GM23338 (cell line): Measurements from ENCODE around the gene USH1G. TPM values are rescaled to one million over a fixed set of nuclear protein-coding genes. Genes with fewer than 3 reads are reported as not detected.
"Not testable (repeated sequence)": the region's sequence is repeated elsewhere in the genome, so short reads cannot be mapped to it uniquely, and the experiment has no call there.

ENCODE experiments used
- ATAC-seq: fragments of 200-7000 bp; cut with Tn5 transposase; 3 replicates; pipeline ENCODE4 v1.9.1; 2020
- DNase-seq: peaks from one replicate; pipeline ENCODE4 v3.0.0-alpha.2; 2015; ENCODE audit warnings: low spot score
- H2AFZ ChIP-seq: fragments of 200-600 bp; sonication (generic); 2 replicates; pipeline ENCODE4 v1.8.0; 2016; ENCODE audit warnings: antibody characterized with exemption, mild to moderate bottlenecking, moderate library complexity
- H3F3A ChIP-seq: fragments of 200-600 bp; sonication (generic); replicated peaks from 2 replicates; pipeline ENCODE4 v1.8.0; 2017; ENCODE audit warnings: antibody characterized with exemption, mixed run types, low read depth
- H3K27ac ChIP-seq: fragments of 200-600 bp; sonication (generic); 2 replicates; pipeline ENCODE4 v1.6.1; 2016; ENCODE audit warnings: low read depth
- H3K27me3 ChIP-seq: fragments of 200-600 bp; sonication (generic); 2 replicates; pipeline ENCODE4 v1.8.0; 2016; ENCODE audit warnings: mild to moderate bottlenecking, mixed run types, moderate library complexity; ENCODE audit not compliant: insufficient read depth
- H3K36me3 ChIP-seq: fragments of 200-600 bp; sonication (generic); 2 replicates; pipeline ENCODE4 v1.8.0; 2016; ENCODE audit warnings: mild to moderate bottlenecking; ENCODE audit not compliant: insufficient read depth
- H3K4me1 ChIP-seq: fragments of 200-600 bp; sonication (generic); 2 replicates; pipeline ENCODE4 v1.8.0; 2016; ENCODE audit warnings: mild to moderate bottlenecking, moderate library complexity; ENCODE audit not compliant: insufficient read depth
- H3K4me2 ChIP-seq: fragments of 200-600 bp; sonication (generic); 2 replicates; pipeline ENCODE4 v1.7.1; 2017; ENCODE audit warnings: mixed run types
- H3K4me3 ChIP-seq: fragments of 200-600 bp; sonication (generic); 2 replicates; pipeline ENCODE4 v1.6.1; 2016; ENCODE audit warnings: mixed run types
- H3K79me2 ChIP-seq: fragments of 200-600 bp; sonication (generic); replicated peaks from 2 replicates; pipeline ENCODE4 v1.8.0; 2017; ENCODE audit warnings: mild to moderate bottlenecking; ENCODE audit not compliant: insufficient read depth
- H3K9me2 ChIP-seq: fragments of 200-600 bp; sonication (generic); 2 replicates; pipeline ENCODE4 v1.8.0; 2017; ENCODE audit not compliant: insufficient read depth
- H4K20me1 ChIP-seq: fragments of 200-600 bp; sonication (generic); replicated peaks from 2 replicates; pipeline ENCODE4 v1.8.0; 2017; ENCODE audit warnings: mild to moderate bottlenecking; ENCODE audit not compliant: insufficient read depth
- H3K27ac Mint-ChIP-seq: 2 replicates; pipeline ENCODE4 v1.8.0; 2020; ENCODE audit warnings: inconsistent platforms, mild to moderate bottlenecking, moderate library complexity, mixed read lengths
- H3K27me3 Mint-ChIP-seq: 3 replicates; pipeline ENCODE4 v1.8.0; 2022; ENCODE audit warnings: low read depth, mild to moderate bottlenecking, moderate library complexity, mixed read lengths, inconsistent platforms; ENCODE audit not compliant: insufficient read depth, poor library complexity
- H3K36me3 Mint-ChIP-seq: 3 replicates; pipeline ENCODE4 v1.8.0; 2021; ENCODE audit warnings: low read depth, mild to moderate bottlenecking, inconsistent platforms, moderate library complexity, mixed read lengths
- H3K4me1 Mint-ChIP-seq: 3 replicates; pipeline ENCODE4 v1.8.0; 2020; ENCODE audit warnings: mild to moderate bottlenecking, inconsistent platforms, mixed read lengths
- H3K4me3 Mint-ChIP-seq: 3 replicates; pipeline ENCODE4 v1.8.0; 2021; ENCODE audit warnings: moderate library complexity, mild to moderate bottlenecking, inconsistent platforms, mixed read lengths
- H3K9me3 Mint-ChIP-seq: 3 replicates; pipeline ENCODE4 v1.8.0; 2020; ENCODE audit warnings: moderate library complexity, mild to moderate bottlenecking, inconsistent platforms, mixed read lengths
- CREB1 ChIP-seq: fragments of 250-450 bp; sonication (Bioruptor Pico); IDR thresholded peaks from 2 replicates; pipeline ENCODE4 v1.5.0; 2020; ENCODE audit warnings: low read depth, mild to moderate bottlenecking, moderate library complexity
- ETS1 ChIP-seq: IDR thresholded peaks from 2 replicates; pipeline ENCODE4 v1.6.1; 2016; ENCODE audit warnings: antibody characterized with exemption
- EZH2 ChIP-seq: fragments of 200-600 bp; sonication (generic); IDR thresholded peaks from one replicate; pipeline ENCODE4 v1.8.0; 2017; ENCODE audit warnings: antibody characterized with exemption, mild to moderate bottlenecking, low read depth; ENCODE audit not compliant: unreplicated experiment
- POLR2AphosphoS5 ChIP-seq: IDR thresholded peaks from 2 replicates; pipeline ENCODE4 v1.6.1; 2016; ENCODE audit warnings: antibody characterized with exemption, low read depth
- STAT1 ChIP-seq: IDR thresholded peaks from one replicate; pipeline ENCODE4 v1.6.1; 2016; ENCODE audit warnings: antibody characterized with exemption; ENCODE audit not compliant: unreplicated experiment
- ZNF114 ChIP-seq: fragments of 250-450 bp; sonication (Bioruptor Pico); IDR thresholded peaks from 2 replicates; pipeline ENCODE4 v1.5.0; 2020; ENCODE audit warnings: mild to moderate bottlenecking, moderate library complexity
- ZNF462 ChIP-seq: fragments of 250-450 bp; sonication (Bioruptor Pico); IDR thresholded peaks from 2 replicates; pipeline ENCODE4 v1.5.0; 2020; ENCODE audit warnings: mild to moderate bottlenecking, moderate library complexity
- polyA plus RNA-seq: library from polyadenylated mRNA; unstranded; fragments of >200 nt; fragmentation: Nextera tagmentation; extraction: Ambion mirVana; gene quantifications from 2 replicates; pipeline ENCODE4 v1.2.1, GENCODE V29; 2016
- total RNA-seq: library from RNA; depleted of rRNA; stranded (reverse); fragments of >200 nt; shearing (Covaris generic); gene quantifications from 2 replicates; pipeline ENCODE4 v1.2.3, GENCODE V29; 2014

Gene USH1G
- total and polyA plus RNA-seq, 2 experiments from 2014 or later: 0.34 to 1.7 TPM

GRCh38 chr17:74870512-74870911 lies 52.5 kb downstream of the USH1G start (continued):
- TF ChIP-seq EZH2 (no peak), ETS1 (no peak), ZNF114 (CRISPR knock-in tag) (no peak), STAT1 (no peak), POLR2AphosphoS5 (no peak), CREB1 (CRISPR knock-in tag) (no peak)

GRCh38 chr17:74870028-74870427 lies 53.0 kb downstream of the USH1G start:
- not testable (repeated sequence) for H3K79me2 ChIP-seq, H3K27me3 ChIP-seq, H3F3A ChIP-seq, H4K20me1 ChIP-seq, H3K36me3 Mint-ChIP-seq, DNase-seq, H3K4me2 ChIP-seq, H3K4me3 ChIP-seq, H3K36me3 ChIP-seq, H3K9me2 ChIP-seq, H3K4me3 Mint-ChIP-seq, H3K4me1 ChIP-seq, H3K9me3 Mint-ChIP-seq, ATAC-seq, H3K27ac ChIP-seq, H3K27ac Mint-ChIP-seq, H2AFZ ChIP-seq
- Mint-ChIP-seq H3K4me1 (peaks cover 22% of the 10 kb centered on the region), H3K27me3 (peaks cover 23% of the 10 kb centered on the region)

- H3K9me2 ChIP-seq: no peaks in the 10 kb centered on the region
- Mint-ChIP-seq H3K27ac (no peak overlapping the region), H3K27me3 (peaks cover 23% of the 10 kb centered on the region), H3K36me3 (peaks cover 12% of the 10 kb centered on the region; the same call in 2 of the 3 replicates), H3K4me3 (no peak overlapping the region), H3K4me1 (peaks cover 24% of the 10 kb centered on the region), H3K9me3 (peaks cover 2% of the 10 kb centered on the region; the same call in 1 of the 3 replicates)
- 0 out of 2 replicates have a peak, but pooled peaks cover 7% of the 10 kb centered on the region for H3K27me3 ChIP-seq
- H3K79me2 ChIP-seq: no peaks in the 10 kb centered on the region
- no peak for ATAC-seq
- DNase-seq: no peak
- H2AFZ ChIP-seq: no peak overlapping the region
- H3K4me1 ChIP-seq: peaks cover 5% of the 10 kb centered on the region; the same call in 1 of the 2 replicates
- TF ChIP-seq POLR2AphosphoS5 (no peak), ZNF462 (CRISPR knock-in tag) (no peak)
- no peaks in the 10 kb centered on the region for H3K36me3 ChIP-seq
- H3K4me2 ChIP-seq: no peak overlapping the region
- no peak overlapping the region for H3K27ac ChIP-seq
- no peak overlapping the region for H3K4me3 ChIP-seq
- H3F3A ChIP-seq: 0 out of 2 replicates have a peak, but pooled peaks cover 4% of the 10 kb centered on the region
- H4K20me1 ChIP-seq: peaks cover 3% of the 10 kb centered on the region; the same call in 1 of the 2 replicates
These were observed 54.2 kb downstream of the USH1G start for GRCh38 chr17:74868908-74869255.
